GM23338 (cell line): Measurements from ENCODE around the gene NUTF2. TPM values are rescaled to one million over a fixed set of nuclear protein-coding genes. Genes with fewer than 3 reads are reported as not detected.
A peak's percentile ranks its signal among the peaks of the same experiment; 100 is the strongest.

Experiments
- ATAC-seq: fragments of 200-7000 bp; cut with Tn5 transposase; 3 replicates; pipeline ENCODE4 v1.9.1; 2020
- DNase-seq: peaks from one replicate; pipeline ENCODE4 v3.0.0-alpha.2; 2015; ENCODE audit warnings: low spot score
- H2AFZ ChIP-seq: fragments of 200-600 bp; sonication (generic); 2 replicates; pipeline ENCODE4 v1.8.0; 2016; ENCODE audit warnings: antibody characterized with exemption, mild to moderate bottlenecking, moderate library complexity
- H3F3A ChIP-seq: fragments of 200-600 bp; sonication (generic); replicated peaks from 2 replicates; pipeline ENCODE4 v1.8.0; 2017; ENCODE audit warnings: antibody characterized with exemption, mixed run types, low read depth
- H3K27ac ChIP-seq: fragments of 200-600 bp; sonication (generic); 2 replicates; pipeline ENCODE4 v1.6.1; 2016; ENCODE audit warnings: low read depth
- H3K27me3 ChIP-seq: fragments of 200-600 bp; sonication (generic); 2 replicates; pipeline ENCODE4 v1.8.0; 2016; ENCODE audit warnings: mild to moderate bottlenecking, mixed run types, moderate library complexity; ENCODE audit not compliant: insufficient read depth
- H3K36me3 ChIP-seq: fragments of 200-600 bp; sonication (generic); 2 replicates; pipeline ENCODE4 v1.8.0; 2016; ENCODE audit warnings: mild to moderate bottlenecking; ENCODE audit not compliant: insufficient read depth
- H3K4me1 ChIP-seq: fragments of 200-600 bp; sonication (generic); 2 replicates; pipeline ENCODE4 v1.8.0; 2016; ENCODE audit warnings: mild to moderate bottlenecking, moderate library complexity; ENCODE audit not compliant: insufficient read depth
- H3K4me2 ChIP-seq: fragments of 200-600 bp; sonication (generic); 2 replicates; pipeline ENCODE4 v1.7.1; 2017; ENCODE audit warnings: mixed run types
- H3K4me3 ChIP-seq: fragments of 200-600 bp; sonication (generic); 2 replicates; pipeline ENCODE4 v1.6.1; 2016; ENCODE audit warnings: mixed run types
- H3K79me2 ChIP-seq: fragments of 200-600 bp; sonication (generic); replicated peaks from 2 replicates; pipeline ENCODE4 v1.8.0; 2017; ENCODE audit warnings: mild to moderate bottlenecking; ENCODE audit not compliant: insufficient read depth
- H3K9me2 ChIP-seq: fragments of 200-600 bp; sonication (generic); 2 replicates; pipeline ENCODE4 v1.8.0; 2017; ENCODE audit not compliant: insufficient read depth
- H4K20me1 ChIP-seq: fragments of 200-600 bp; sonication (generic); replicated peaks from 2 replicates; pipeline ENCODE4 v1.8.0; 2017; ENCODE audit warnings: mild to moderate bottlenecking; ENCODE audit not compliant: insufficient read depth
- H3K27ac Mint-ChIP-seq: 2 replicates; pipeline ENCODE4 v1.8.0; 2020; ENCODE audit warnings: inconsistent platforms, mild to moderate bottlenecking, moderate library complexity, mixed read lengths
- H3K27me3 Mint-ChIP-seq: 3 replicates; pipeline ENCODE4 v1.8.0; 2022; ENCODE audit warnings: low read depth, mild to moderate bottlenecking, moderate library complexity, mixed read lengths, inconsistent platforms; ENCODE audit not compliant: insufficient read depth, poor library complexity
- H3K36me3 Mint-ChIP-seq: 3 replicates; pipeline ENCODE4 v1.8.0; 2021; ENCODE audit warnings: low read depth, mild to moderate bottlenecking, inconsistent platforms, moderate library complexity, mixed read lengths
- H3K4me1 Mint-ChIP-seq: 3 replicates; pipeline ENCODE4 v1.8.0; 2020; ENCODE audit warnings: mild to moderate bottlenecking, inconsistent platforms, mixed read lengths
- H3K4me3 Mint-ChIP-seq: 3 replicates; pipeline ENCODE4 v1.8.0; 2021; ENCODE audit warnings: moderate library complexity, mild to moderate bottlenecking, inconsistent platforms, mixed read lengths
- H3K9me3 Mint-ChIP-seq: 3 replicates; pipeline ENCODE4 v1.8.0; 2020; ENCODE audit warnings: moderate library complexity, mild to moderate bottlenecking, inconsistent platforms, mixed read lengths
- CTCF ChIP-seq, 2 experiments: fragments of 200-600 bp in 1 of 2; sonication (generic) in 1 of 2; conservative IDR thresholded peaks; 2 replicates each; pipeline versions ENCODE4 v1.5.1 to v1.6.1; 2016 to 2017; ENCODE audit warnings: antibody characterized with exemption in 2 of 2, low read depth in 2 of 2, mild to moderate bottlenecking in 2 of 2, moderate library complexity in 1 of 2
- ZNF114 ChIP-seq: fragments of 250-450 bp; sonication (Bioruptor Pico); IDR thresholded peaks from 2 replicates; pipeline ENCODE4 v1.5.0; 2020; ENCODE audit warnings: mild to moderate bottlenecking, moderate library complexity
- polyA plus RNA-seq: library from polyadenylated mRNA; unstranded; fragments of >200 nt; fragmentation: Nextera tagmentation; extraction: Ambion mirVana; gene quantifications from 2 replicates; pipeline ENCODE4 v1.2.1, GENCODE V29; 2016
- small RNA-seq: library from RNA; depleted of rRNA; stranded (forward); fragments of <200 nt; gene quantifications from one replicate; pipeline ENCODE3, GENCODE V24; 2014; ENCODE audit warnings: low replicate concordance
- total RNA-seq: library from RNA; depleted of rRNA; stranded (reverse); fragments of >200 nt; shearing (Covaris generic); gene quantifications from 2 replicates; pipeline ENCODE4 v1.2.3, GENCODE V29; 2014; rRNA removed

Gene NUTF2
- total and polyA plus RNA-seq, 2 experiments from 2014 or later: 321 to 391 TPM

DNA sequence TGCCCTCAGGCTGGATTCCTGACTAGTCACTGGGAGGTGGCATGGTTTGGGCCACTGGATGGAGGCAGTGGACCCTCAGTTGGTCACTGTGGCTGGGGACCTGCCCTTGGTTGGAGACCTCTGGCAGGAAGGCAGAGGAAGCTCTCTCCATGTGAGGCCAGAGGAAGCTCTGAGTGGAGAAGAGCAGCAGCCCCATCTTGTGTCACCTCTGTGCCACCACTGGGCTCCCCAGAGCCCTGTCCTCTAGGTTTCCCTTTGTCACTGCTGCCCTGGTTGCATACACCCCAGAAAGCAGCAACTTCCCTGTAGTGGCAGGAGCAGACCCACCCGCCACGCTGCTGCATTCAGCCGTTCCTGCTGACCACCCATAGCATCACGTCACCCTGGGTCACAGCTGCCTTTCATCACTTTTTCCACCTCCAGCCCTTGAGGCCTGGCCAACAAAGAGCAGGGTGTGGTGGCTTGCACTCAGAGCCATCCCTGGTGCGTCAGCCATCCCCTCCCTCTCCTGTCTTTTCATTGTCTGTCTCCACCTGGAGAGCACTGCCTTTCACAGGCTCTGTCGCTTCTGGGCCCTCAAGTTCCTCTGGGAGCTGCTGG, 73.0 kb downstream of the NUTF2 start:
- no peaks in the 10 kb centered on the region; the same call in 1 of the 2 replicates for H4K20me1 ChIP-seq
- H3F3A ChIP-seq: no peaks in the 10 kb centered on the region
- peaks cover 24% of the 10 kb centered on the region for H3K4me1 Mint-ChIP-seq
- peaks cover 13% of the 10 kb centered on the region for H3K4me1 ChIP-seq
- peaks cover 4% of the 10 kb centered on the region; the same call in 2 of the 3 replicates for H3K36me3 Mint-ChIP-seq
- ATAC-seq: no peak; the same call in 2 of the 3 replicates
- H3K27ac Mint-ChIP-seq: peak overlapping the region; percentile 44; the same call in 1 of the 2 replicates
- H3K4me2 ChIP-seq: no peak overlapping the region
- DNase-seq: no peak
- no peaks in the 10 kb centered on the region for H3K9me2 ChIP-seq
- no peak overlapping the region for H3K4me3 Mint-ChIP-seq
- no peaks in the 10 kb centered on the region for H3K79me2 ChIP-seq
- no peaks in the 10 kb centered on the region for H3K36me3 ChIP-seq
- no peak overlapping the region for H3K4me3 ChIP-seq
- no peak overlapping the region for H3K27ac ChIP-seq
- H2AFZ ChIP-seq: no peak overlapping the region
- H3K27me3 ChIP-seq: no peaks in the 10 kb centered on the region
- TF ChIP-seq CTCF (conservative IDR thresholded peaks at IDR 0.05; ENCODE audit: low read depth in 2 of 2) (peak in 1 of 2 experiments; percentile 49; a peak in 2 of 4 replicates), ZNF114 (CRISPR knock-in tag) (no peak)
- no peaks in the 10 kb centered on the region for H3K9me3 Mint-ChIP-seq
- peaks cover 5% of the 10 kb centered on the region for H3K27me3 Mint-ChIP-seq

Small RNAs within 50 kb of the gene (small RNA-seq; reads per million reads assigned to genes)
- gene AC040162.2: not detected
- gene NRN1L: not detected

Other genes with a start within 250 kb of the NUTF2 start
- gene CARMIL2, start 201.8 kb upstream of the NUTF2 start, total RNA-seq: 14.0 and 17.4 TPM in 2 replicates
- gene CARMIL2, start 201.8 kb upstream of the NUTF2 start, polyA plus RNA-seq: 17.4 and 23.4 TPM in 2 replicates
- 51.7 and 56.9 TPM in 2 replicates for gene ACD, start 186.7 kb upstream of the NUTF2 start, total RNA-seq
- gene ACD, start 186.7 kb upstream of the NUTF2 start, polyA plus RNA-seq: 38.7 and 41.3 TPM in 2 replicates
- gene PARD6A, start 186.0 kb upstream of the NUTF2 start, total RNA-seq: 15.1 and 15.7 TPM in 2 replicates
- gene PARD6A, start 186.0 kb upstream of the NUTF2 start, polyA plus RNA-seq: 9.1 and 11.1 TPM in 2 replicates
- gene ENKD1, start 180.2 kb upstream of the NUTF2 start, total RNA-seq: 10.2 and 11.6 TPM in 2 replicates
- gene ENKD1, start 180.2 kb upstream of the NUTF2 start, polyA plus RNA-seq: 10.1 and 11.8 TPM in 2 replicates
- 0.87 and 8.2 TPM in 2 replicates for gene C16orf86, start 180.1 kb upstream of the NUTF2 start, total RNA-seq
- gene C16orf86, start 180.1 kb upstream of the NUTF2 start, polyA plus RNA-seq: 0.90 and 1.1 TPM in 2 replicates
- gene GFOD2, start 127.6 kb upstream of the NUTF2 start, total RNA-seq: 27.5 and 34.3 TPM in 2 replicates
- 16.5 and 19.3 TPM in 2 replicates for gene GFOD2, start 127.6 kb upstream of the NUTF2 start, polyA plus RNA-seq
- 9.0 and 9.2 TPM in 2 replicates for gene RANBP10, start 40.4 kb upstream of the NUTF2 start, total RNA-seq
- gene RANBP10, start 40.4 kb upstream of the NUTF2 start, polyA plus RNA-seq: 13.6 and 18.0 TPM in 2 replicates
- 2.4 TPM in 1 of 2 replicates, not detected in the other for gene TSNAXIP1, start 40.0 kb upstream of the NUTF2 start, total RNA-seq
- 0.97 and 1.4 TPM in 2 replicates for gene TSNAXIP1, start 40.0 kb upstream of the NUTF2 start, polyA plus RNA-seq
- 102 and 115 TPM in 2 replicates for gene THAP11, start 4.6 kb upstream of the NUTF2 start, total RNA-seq
- 37.3 and 39.5 TPM in 2 replicates for gene THAP11, start 4.6 kb upstream of the NUTF2 start, polyA plus RNA-seq
- gene CENPT, start 760 bp downstream of the NUTF2 start, total RNA-seq: 31.8 and 55.4 TPM in 2 replicates
- gene CENPT, start 760 bp downstream of the NUTF2 start, polyA plus RNA-seq: 59.2 and 63.8 TPM in 2 replicates
- 74.2 and 98.5 TPM in 2 replicates for gene EDC4, start 26.1 kb downstream of the NUTF2 start, total RNA-seq
- 34.8 and 39.6 TPM in 2 replicates for gene EDC4, start 26.1 kb downstream of the NUTF2 start, polyA plus RNA-seq
- gene NRN1L, start 38.0 kb downstream of the NUTF2 start, total RNA-seq: 13.8 and 14.0 TPM in 2 replicates
- 26.1 and 33.8 TPM in 2 replicates for gene NRN1L, start 38.0 kb downstream of the NUTF2 start, polyA plus RNA-seq
- 22.1 and 23.9 TPM in 2 replicates for gene PSKH1, start 46.3 kb downstream of the NUTF2 start, total RNA-seq
- 8.3 and 14.3 TPM in 2 replicates for gene PSKH1, start 46.3 kb downstream of the NUTF2 start, polyA plus RNA-seq
- gene CTRL, start 84.9 kb downstream of the NUTF2 start, total RNA-seq: 1.6 and 8.0 TPM in 2 replicates
- 12.8 and 13.0 TPM in 2 replicates for gene CTRL, start 84.9 kb downstream of the NUTF2 start, polyA plus RNA-seq
- gene PSMB10, start 89.9 kb downstream of the NUTF2 start, total RNA-seq: 27.5 and 35.0 TPM in 2 replicates
- 114 and 129 TPM in 2 replicates for gene PSMB10, start 89.9 kb downstream of the NUTF2 start, polyA plus RNA-seq
- gene LCAT, start 97.2 kb downstream of the NUTF2 start, total RNA-seq: 17.6 and 18.9 TPM in 2 replicates
- 12.4 and 13.7 TPM in 2 replicates for gene LCAT, start 97.2 kb downstream of the NUTF2 start, polyA plus RNA-seq
- gene SLC12A4, start 121.7 kb downstream of the NUTF2 start, total RNA-seq: 53.0 and 56.7 TPM in 2 replicates
- 17.6 and 19.9 TPM in 2 replicates for gene SLC12A4, start 121.7 kb downstream of the NUTF2 start, polyA plus RNA-seq
- gene DPEP3, start 133.6 kb downstream of the NUTF2 start, total RNA-seq: 7.9 and 18.4 TPM in 2 replicates
- 8.8 and 11.1 TPM in 2 replicates for gene DPEP3, start 133.6 kb downstream of the NUTF2 start, polyA plus RNA-seq
- not detected in 2 replicates for gene DPEP2, start 152.6 kb downstream of the NUTF2 start, total RNA-seq
- 0.09 TPM in 1 of 2 replicates, not detected in the other for gene DPEP2, start 152.6 kb downstream of the NUTF2 start, polyA plus RNA-seq
- gene DPEP2NB, start 169.0 kb downstream of the NUTF2 start, total RNA-seq: not detected in 2 replicates
- 0.19 TPM in 1 of 2 replicates, not detected in the other for gene DPEP2NB, start 169.0 kb downstream of the NUTF2 start, polyA plus RNA-seq
- 18.0 and 23.8 TPM in 2 replicates for gene DDX28, start 176.3 kb downstream of the NUTF2 start, total RNA-seq
- 11.9 and 12.2 TPM in 2 replicates for gene DDX28, start 176.3 kb downstream of the NUTF2 start, polyA plus RNA-seq
- 22.4 and 26.4 TPM in 2 replicates for gene DUS2, start 176.4 kb downstream of the NUTF2 start, total RNA-seq
- gene DUS2, start 176.4 kb downstream of the NUTF2 start, polyA plus RNA-seq: 12.8 and 13.3 TPM in 2 replicates
- gene NFATC3, start 238.4 kb downstream of the NUTF2 start, total RNA-seq: 34.5 and 40.9 TPM in 2 replicates
- 9.2 and 9.3 TPM in 2 replicates for gene NFATC3, start 238.4 kb downstream of the NUTF2 start, polyA plus RNA-seq